Measurements from ENCODE around the gene SEMA5A. TPM values are rescaled to one million over a fixed set of nuclear protein-coding genes. Genes with fewer than 3 reads are reported as not detected.

Gene SEMA5A
- total RNA-seq, 1 donor from 2014 or later = 13.7 TPM

GRCh38 chr5:9212605-9213004 is 333.3 kb downstream of the SEMA5A start:
- no peak for DNase-seq (ENCODE audit: low read depth)

- peak; percentile 47 for DNase-seq (ENCODE audit: low read depth)
Observed at GRCh38 chr5:9209846-9210492, 335.9 kb downstream of the SEMA5A start.

- peak; percentile 64 for DNase-seq (ENCODE audit: low read depth)
Observed at GRCh38 chr5:9207817-9208418, 338.0 kb downstream of the SEMA5A start.

- no peak for DNase-seq (ENCODE audit: low read depth)
Observed at GRCh38 chr5:9202636-9203035, 343.2 kb downstream of the SEMA5A start.

- no peak for DNase-seq (ENCODE audit: low read depth)
Observed at GRCh38 chr5:9201761-9202160, 344.1 kb downstream of the SEMA5A start.

- no peak for DNase-seq (ENCODE audit: low read depth)
Observed at GRCh38 chr5:9201011-9201410, 344.9 kb downstream of the SEMA5A start.

- no peak for DNase-seq (ENCODE audit: low read depth)
Observed at GRCh38 chr5:9198394-9198793, 347.5 kb downstream of the SEMA5A start.

GRCh38 chr5:9197881-9198260 is 348.0 kb downstream of the SEMA5A start:
- DNase-seq (ENCODE audit: low read depth) = peak; percentile 54

GRCh38 chr5:9196403-9197227 is 349.3 kb downstream of the SEMA5A start:
- peak; percentile 81 for DNase-seq (ENCODE audit: low read depth)

GRCh38 chr5:9194509-9194908 is 351.4 kb downstream of the SEMA5A start:
- DNase-seq (ENCODE audit: low read depth) = peak; percentile 37

GRCh38 chr5:9192266-9192665 is 353.6 kb downstream of the SEMA5A start:
- peak; percentile 74 for DNase-seq (ENCODE audit: low read depth)

GRCh38 chr5:9189681-9190080 is 356.2 kb downstream of the SEMA5A start:
- no peak for DNase-seq (ENCODE audit: low read depth)

- no peak for DNase-seq (ENCODE audit: low read depth)
Observed at GRCh38 chr5:9188956-9189355, 356.9 kb downstream of the SEMA5A start.

GRCh38 chr5:9188131-9188530 is 357.7 kb downstream of the SEMA5A start:
- DNase-seq (ENCODE audit: low read depth) = peak; percentile 75

- no peak for DNase-seq (ENCODE audit: low read depth)
Observed at GRCh38 chr5:9187614-9188013, 358.3 kb downstream of the SEMA5A start.

- no peak for DNase-seq (ENCODE audit: low read depth)
Observed at GRCh38 chr5:9186069-9186468, 359.8 kb downstream of the SEMA5A start.

- no peak for DNase-seq (ENCODE audit: low read depth)
Observed at GRCh38 chr5:9183992-9184391, 361.9 kb downstream of the SEMA5A start.

GRCh38 chr5:9182899-9183695 is 362.8 kb downstream of the SEMA5A start:
- DNase-seq (ENCODE audit: low read depth) = no peak

- DNase-seq (ENCODE audit: low read depth) = no peak
Observed at GRCh38 chr5:9176641-9177040, 369.2 kb downstream of the SEMA5A start.

GRCh38 chr5:9174446-9174845 is 371.4 kb downstream of the SEMA5A start:
- DNase-seq (ENCODE audit: low read depth) = no peak

- DNase-seq (ENCODE audit: low read depth) = no peak
Observed at GRCh38 chr5:9173281-9174048, 372.4 kb downstream of the SEMA5A start.
